Thyroid gland (tissue), 4 donors: ENCODE results near the gene LMOD1.

ENCODE experiments used
- POLR2A ChIP-seq, 2 donors: fragments of 450-650 bp; IDR thresholded peaks; one replicate each; pipeline ENCODE4 v1.6.1; 2017; ENCODE audit warnings: antibody characterized with exemption in 2 of 2, mild to moderate bottlenecking in 2 of 2, moderate library complexity in 1 of 2
- TF ChIP-seq, protein P1 (sequence below), 6 experiments: fragments of 200-600 bp in 3 of 6; fragments of 450-650 bp in 3 of 6; sonication (generic) in 3 of 6; IDR thresholded peaks; one replicate each; pipeline ENCODE4 v1.5.1; 2016 to 2019; ENCODE audit warnings: antibody characterized with exemption in 6 of 6, mild to moderate bottlenecking in 2 of 6, inconsistent platforms in 1 of 6, moderate library complexity in 1 of 6

DNA sequence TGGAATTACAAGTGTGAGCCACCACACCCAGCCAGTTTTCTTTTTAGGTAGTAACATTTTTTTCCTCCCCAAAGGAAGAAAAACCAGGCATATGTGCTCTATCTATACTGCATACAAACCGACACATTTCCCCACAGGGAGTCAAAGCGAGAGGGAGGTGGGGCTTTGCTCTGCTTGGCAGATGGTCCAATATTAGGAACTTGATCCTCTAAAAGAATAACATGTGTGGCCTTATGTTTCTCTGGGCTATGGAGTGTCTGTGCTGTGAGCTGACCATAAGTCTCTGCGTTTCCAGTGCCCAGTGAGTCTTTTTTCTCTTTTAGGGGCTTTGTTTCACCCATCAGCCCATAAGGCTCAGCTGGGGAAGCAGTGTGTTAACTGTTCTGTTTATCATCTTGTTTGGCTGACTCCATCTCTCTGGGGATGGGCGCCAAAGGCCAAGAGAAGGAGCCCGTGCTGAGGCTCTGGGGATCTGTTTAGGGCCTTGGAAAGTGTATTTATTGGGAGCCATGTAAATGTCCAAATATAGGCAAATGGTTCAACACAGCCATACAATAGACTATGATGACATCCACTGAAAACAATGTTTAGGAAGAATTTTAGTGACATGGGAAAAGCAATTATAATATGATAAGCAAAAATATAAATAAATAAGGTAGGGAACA lies 20.2 kb downstream of the LMOD1 start:
- TF ChIP-seq POLR2A (IDR thresholded peaks at IDR 0.05): no peak
- TF ChIP-seq, protein P1, sequence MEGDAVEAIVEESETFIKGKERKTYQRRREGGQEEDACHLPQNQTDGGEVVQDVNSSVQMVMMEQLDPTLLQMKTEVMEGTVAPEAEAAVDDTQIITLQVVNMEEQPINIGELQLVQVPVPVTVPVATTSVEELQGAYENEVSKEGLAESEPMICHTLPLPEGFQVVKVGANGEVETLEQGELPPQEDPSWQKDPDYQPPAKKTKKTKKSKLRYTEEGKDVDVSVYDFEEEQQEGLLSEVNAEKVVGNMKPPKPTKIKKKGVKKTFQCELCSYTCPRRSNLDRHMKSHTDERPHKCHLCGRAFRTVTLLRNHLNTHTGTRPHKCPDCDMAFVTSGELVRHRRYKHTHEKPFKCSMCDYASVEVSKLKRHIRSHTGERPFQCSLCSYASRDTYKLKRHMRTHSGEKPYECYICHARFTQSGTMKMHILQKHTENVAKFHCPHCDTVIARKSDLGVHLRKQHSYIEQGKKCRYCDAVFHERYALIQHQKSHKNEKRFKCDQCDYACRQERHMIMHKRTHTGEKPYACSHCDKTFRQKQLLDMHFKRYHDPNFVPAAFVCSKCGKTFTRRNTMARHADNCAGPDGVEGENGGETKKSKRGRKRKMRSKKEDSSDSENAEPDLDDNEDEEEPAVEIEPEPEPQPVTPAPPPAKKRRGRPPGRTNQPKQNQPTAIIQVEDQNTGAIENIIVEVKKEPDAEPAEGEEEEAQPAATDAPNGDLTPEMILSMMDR (IDR thresholded peaks at IDR 0.05): no peak
